Stimulated activated CD4-positive, alpha-beta T cell treated with anti-CD3 and anti-CD28 coated beads, Interleukin-2, amount 100 ng/mL, for 24 hours (primary cell): ENCODE measurements around the gene MMP28.

Source experiments
- DNase-seq, 2 donors: peaks; one replicate each; pipeline ENCODE4 v3.0.0-alpha.2; 2020

Gene MMP28

GRCh38 chr17:35795007-35795870 is at the start of gene MMP28:
Gene MMP28, minus strand, starts transcription at chr17:35795641. Its CDS starts 264 bp downstream, at chr17:35795377.
- DNase-seq, result peak; percentile 49 to 63

GRCh38 chr17:35844547-35844946 is 49.1 kb upstream of the MMP28 start:
- DNase-seq, result no peak

GRCh38 chr17:35843698-35844097 is 48.3 kb upstream of the MMP28 start:
- DNase-seq, result no peak

- DNase-seq, result no peak
Measured at GRCh38 chr17:35842239-35842638, 46.8 kb upstream of the MMP28 start.

- DNase-seq, result no peak
Measured at GRCh38 chr17:35841505-35841904, 46.1 kb upstream of the MMP28 start.

GRCh38 chr17:35841101-35841500 is 45.7 kb upstream of the MMP28 start:
- DNase-seq, result no peak

GRCh38 chr17:35825206-35825605 is 29.8 kb upstream of the MMP28 start:
- DNase-seq, result no peak

- DNase-seq, result no peak
Measured at GRCh38 chr17:35821308-35821707, 25.9 kb upstream of the MMP28 start.

GRCh38 chr17:35819455-35819854 is 24.0 kb upstream of the MMP28 start:
- DNase-seq, result no peak

GRCh38 chr17:35817196-35817595 is 21.8 kb upstream of the MMP28 start:
- DNase-seq, result no peak

GRCh38 chr17:35816723-35817122 is 21.3 kb upstream of the MMP28 start:
- no peak for DNase-seq

- DNase-seq, result no peak
Measured at GRCh38 chr17:35812456-35812855, 17.0 kb upstream of the MMP28 start.

GRCh38 chr17:35811759-35812158 is 16.3 kb upstream of the MMP28 start:
- no peak for DNase-seq

- no peak for DNase-seq
Measured at GRCh38 chr17:35809855-35810461, 14.5 kb upstream of the MMP28 start.

- peak; percentile 95 for DNase-seq
Measured at GRCh38 chr17:35808962-35809854, 13.8 kb upstream of the MMP28 start, which contains the start of gene TAF15. Gene TAF15, plus strand, starts transcription at chr17:35809484. Its CDS starts 86 bp downstream, at chr17:35809570.

- DNase-seq, result no peak
Measured at GRCh38 chr17:35808240-35808961, 13.0 kb upstream of the MMP28 start.

GRCh38 chr17:35807371-35808144 is 12.1 kb upstream of the MMP28 start:
- DNase-seq, result no peak

GRCh38 chr17:35804658-35805192 is 9.3 kb upstream of the MMP28 start:
- DNase-seq, result peak; percentile 16 to 40

- no peak for DNase-seq
Measured at GRCh38 chr17:35801583-35802224, 6.3 kb upstream of the MMP28 start.

GRCh38 chr17:35799942-35800341 is 4.5 kb upstream of the MMP28 start:
- no peak for DNase-seq

GRCh38 chr17:35797918-35798317 is 2.5 kb upstream of the MMP28 start:
- DNase-seq, result no peak
